OCI-LY7 (cell line): Measurements from ENCODE around the gene C1orf87.

ENCODE experiments used
- CTCF ChIP-seq: fragments of 200-600 bp; sonication (generic); conservative IDR thresholded peaks from 2 replicates; pipeline ENCODE4 v1.5.1; 2014; ENCODE audit warnings: mild to moderate bottlenecking, antibody characterized with exemption, low read length, moderate library complexity, mixed read lengths
- EZH2phosphoT487 ChIP-seq: fragments of 200-600 bp; sonication (generic); IDR thresholded peaks from 2 replicates; pipeline ENCODE4 v1.6.1; 2018; ENCODE audit warnings: low read depth, borderline replicate concordance, mild to moderate bottlenecking, mixed run types, antibody characterized with exemption, low read length, moderate library complexity, mixed read lengths

GRCh38 chr1:60000625-60001024 lies 72.9 kb downstream of the C1orf87 start:
- TF ChIP-seq EZH2phosphoT487 (no peak), CTCF (no peak)
